Stimulated activated CD4-positive, alpha-beta T cell treated with anti-CD3 and anti-CD28 coated beads, TNF-alpha, amount 100 ng/mL, for 48 hours (primary cell): ENCODE results near the gene DPP4.

Experiments
- DNase-seq, 3 donors: peaks; one replicate each; pipeline ENCODE4 v3.0.0-alpha.2; 2020; ENCODE audit warnings: low read depth in 3 of 3

DPP4 gene

DNA sequence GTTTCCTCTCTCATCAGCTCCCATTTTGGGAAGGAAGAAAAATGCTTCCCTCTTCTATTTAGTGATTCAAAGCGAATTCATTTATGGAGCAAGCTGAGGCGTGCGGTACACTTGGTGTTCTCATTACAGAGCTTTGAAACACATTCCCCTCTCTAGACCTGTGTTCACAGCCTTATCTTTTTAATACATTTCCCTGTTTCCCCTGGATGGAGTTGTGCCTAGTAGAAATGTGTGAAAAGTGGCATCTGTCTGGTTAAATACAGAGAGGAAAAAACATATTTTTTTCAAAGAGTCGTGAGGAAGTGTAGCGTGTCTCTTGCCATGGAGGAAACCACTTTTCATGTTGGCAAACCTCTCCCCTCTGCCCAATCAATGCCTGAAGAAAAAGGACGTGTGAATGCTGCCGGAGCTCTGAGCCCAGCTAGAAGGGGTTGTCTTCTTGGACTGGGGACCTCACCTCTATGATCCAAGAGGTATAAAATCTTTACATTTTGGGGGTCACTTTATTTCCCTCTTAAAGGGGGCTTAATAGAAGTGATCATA is 52.4 kb downstream of the DPP4 start:
- no peak for DNase-seq

- DNase-seq: no peak
Observed at GRCh38 chr2:162018530-162018929, 55.5 kb downstream of the DPP4 start.

DNA sequence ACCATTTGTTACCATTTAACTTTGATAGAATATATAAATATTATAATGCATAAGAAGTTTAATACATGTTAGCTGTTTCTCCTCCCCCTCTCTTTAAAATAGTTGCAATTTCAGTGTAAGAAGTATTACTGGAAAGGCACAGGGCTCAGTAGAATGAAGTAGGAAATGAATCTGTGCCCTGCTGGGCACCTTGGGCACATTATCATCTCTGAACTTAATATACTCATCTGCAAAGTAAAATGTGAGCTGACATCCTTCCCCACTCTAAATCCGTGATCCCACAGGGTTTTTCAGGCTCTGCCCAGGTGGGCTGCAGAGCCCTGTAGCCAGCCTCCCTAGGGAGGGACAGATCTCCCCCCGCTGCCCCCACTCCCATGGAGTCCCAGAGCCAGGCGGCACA is 56.8 kb downstream of the DPP4 start:
- DNase-seq: no peak

- no peak for DNase-seq
Observed at GRCh38 chr2:162016080-162016479, 57.9 kb downstream of the DPP4 start.

DNA sequence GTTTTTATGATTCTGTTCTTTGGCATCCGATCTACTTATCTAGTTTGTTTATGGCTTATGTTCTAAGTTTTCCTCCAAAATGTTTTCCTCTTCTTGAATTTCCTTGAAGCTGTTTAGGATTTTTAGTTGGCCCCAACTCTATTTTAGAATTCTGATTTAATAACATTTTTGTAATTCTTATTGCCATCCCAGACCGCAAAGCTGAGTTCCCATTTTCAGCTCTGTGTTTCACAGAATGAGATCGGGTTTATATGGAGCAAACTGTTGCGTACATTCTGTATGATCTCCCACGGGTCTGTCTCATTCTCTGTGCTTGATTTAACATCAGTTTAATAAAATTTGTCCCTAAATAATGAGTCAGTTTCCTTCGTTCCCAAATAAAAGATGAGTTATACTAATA is 59.3 kb downstream of the DPP4 start:
- no peak for DNase-seq

GRCh38 chr2:162013514-162014475 is 60.2 kb downstream of the DPP4 start:
- DNase-seq: no peak

- no peak for DNase-seq
Observed at GRCh38 chr2:162012565-162013058, 61.4 kb downstream of the DPP4 start.

DNA sequence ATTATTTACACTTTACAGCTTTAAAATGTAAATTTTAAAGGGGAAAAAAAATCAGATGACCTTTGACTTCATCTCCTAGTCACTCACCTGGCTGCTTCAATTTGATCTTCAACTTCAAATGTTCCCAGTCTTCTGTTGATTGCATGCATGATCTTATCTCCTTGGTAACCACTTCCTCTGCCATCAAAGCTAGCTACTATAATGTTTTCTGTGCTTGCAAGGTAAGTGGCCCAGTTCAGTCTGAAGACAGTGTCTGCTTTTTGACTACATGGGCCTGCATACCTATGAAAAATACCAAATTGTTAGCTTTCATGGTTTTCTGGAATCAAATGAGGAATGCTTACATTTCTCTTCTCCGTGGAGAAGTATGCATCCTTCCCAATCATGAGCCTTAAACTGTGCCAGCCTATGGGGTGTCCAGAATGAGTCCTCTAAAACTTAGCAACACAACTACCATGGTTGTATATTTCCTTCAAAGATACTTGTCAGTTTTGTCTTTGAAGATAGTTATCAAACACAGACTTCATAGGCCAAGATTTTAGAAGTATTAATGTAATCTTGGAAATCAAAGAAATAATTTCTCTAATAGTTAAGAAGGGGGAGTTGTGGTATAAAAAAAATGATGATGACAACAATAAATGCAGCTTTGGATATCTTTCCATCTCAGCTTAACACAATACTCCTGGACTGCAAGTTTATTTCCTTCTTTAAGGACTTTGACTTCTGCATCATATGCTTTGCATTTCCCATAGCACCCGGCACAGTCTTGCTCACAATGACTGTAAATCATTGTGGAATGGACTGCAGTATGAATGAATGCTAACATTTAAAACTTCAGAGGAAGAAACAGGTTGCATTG is 62.1 kb downstream of the DPP4 start:
- no peak for DNase-seq

DNA sequence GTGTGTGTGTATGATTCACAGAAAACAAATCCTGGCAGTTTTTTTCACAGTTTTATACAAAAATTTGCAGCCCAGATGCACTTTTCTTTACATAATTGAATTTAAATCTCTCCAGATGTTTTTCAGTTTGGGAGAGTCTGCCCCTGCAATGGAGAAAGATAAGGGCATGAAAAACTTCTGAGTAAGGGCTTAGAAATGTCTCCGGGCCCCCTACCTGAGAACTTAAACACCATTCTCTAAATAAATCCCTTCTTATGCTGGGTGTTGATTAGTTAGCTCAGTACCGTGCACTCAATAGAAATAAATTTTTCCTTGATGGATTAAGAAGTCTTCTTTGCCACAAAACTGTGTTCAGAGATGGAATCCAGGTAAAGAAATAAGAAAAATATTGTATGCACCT is 64.5 kb downstream of the DPP4 start:
- DNase-seq: no peak

DNA sequence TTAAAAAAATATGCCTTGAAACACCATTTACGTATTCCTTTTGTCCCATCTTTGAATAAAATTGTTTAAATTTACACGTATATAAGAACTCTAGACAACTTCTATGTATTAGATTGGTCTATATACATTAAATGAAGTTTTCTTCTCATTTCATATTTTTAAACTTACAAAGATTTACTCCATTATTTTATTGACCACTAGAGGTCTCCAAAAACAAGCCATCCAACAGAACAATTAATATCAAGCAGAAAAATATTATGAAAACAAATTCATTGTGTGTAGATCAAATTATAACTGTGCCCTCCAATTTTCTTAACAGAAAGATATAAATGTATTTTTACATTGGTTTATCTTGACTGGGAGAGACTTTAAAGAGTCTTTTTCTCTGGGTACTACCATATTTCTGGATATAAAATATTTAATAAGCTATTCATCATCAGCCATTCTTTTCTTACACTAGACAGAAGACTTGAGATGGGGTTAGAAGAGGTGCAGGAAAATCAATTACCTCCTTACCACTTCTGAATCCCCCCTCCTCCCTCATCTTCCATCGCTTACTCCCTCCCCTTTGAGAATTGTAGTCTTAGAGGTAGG is 66.5 kb downstream of the DPP4 start:
- no peak for DNase-seq

DNA sequence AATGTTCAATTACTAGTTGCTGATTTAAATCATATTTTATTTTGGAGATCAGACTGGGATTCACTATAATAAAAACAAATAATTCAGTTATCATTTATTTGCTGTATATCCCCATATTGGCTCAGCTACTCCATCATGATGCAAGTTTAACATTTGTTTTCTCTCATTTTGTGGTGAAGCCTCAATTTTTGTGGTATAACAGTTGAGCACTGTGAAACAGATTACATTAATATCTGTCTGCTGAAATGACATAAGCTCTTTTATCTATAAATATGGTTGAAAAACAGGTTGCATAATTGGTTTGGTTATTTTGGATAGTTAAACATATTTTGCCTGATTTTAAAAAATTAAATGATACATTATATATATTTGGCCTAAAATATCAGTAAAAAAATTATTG is 67.7 kb downstream of the DPP4 start:
- DNase-seq: no peak

- DNase-seq: no peak
Observed at GRCh38 chr2:162004031-162004430, 70.0 kb downstream of the DPP4 start.

- DNase-seq: no peak
Observed at GRCh38 chr2:162002623-162003235, 71.3 kb downstream of the DPP4 start.

DNA sequence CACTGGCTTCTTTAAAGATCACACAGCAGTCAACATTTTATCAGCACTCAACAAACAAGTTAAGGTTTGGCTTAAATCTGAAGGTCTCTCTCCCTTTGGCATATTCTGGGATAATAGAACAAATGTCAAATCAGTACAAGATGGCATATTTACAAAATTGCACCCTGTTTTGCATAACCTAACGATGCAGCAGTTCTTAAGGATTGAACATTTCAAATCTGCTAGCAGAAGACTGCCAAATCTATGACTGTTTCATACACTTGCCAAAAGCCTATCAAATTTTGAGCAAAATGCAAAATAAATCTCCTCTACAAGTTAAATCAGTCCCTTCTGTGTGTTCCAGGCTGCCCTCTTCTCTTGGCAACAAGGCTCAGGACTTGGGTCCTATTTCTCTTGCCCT is 73.6 kb downstream of the DPP4 start:
- DNase-seq: no peak

DNA sequence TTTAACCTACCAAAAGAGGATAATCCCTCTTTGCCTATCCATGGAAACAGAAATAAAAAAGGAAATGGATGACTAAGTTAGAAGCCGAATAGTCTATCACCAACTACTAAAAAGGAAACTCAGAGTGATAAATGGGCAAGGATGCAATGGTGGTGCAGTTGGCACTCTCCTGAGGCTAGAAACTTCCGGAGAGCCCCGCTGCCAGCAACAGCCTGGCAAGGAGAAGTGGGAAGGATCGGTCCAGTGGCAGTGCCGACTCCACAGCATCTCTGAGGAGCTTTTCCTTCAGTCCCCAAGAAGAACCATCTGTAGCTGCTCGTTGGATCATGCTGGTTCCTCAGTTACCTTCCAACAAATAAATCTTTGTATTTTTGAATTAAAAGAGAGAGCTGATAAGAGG is 74.7 kb downstream of the DPP4 start:
- no peak for DNase-seq

DNA sequence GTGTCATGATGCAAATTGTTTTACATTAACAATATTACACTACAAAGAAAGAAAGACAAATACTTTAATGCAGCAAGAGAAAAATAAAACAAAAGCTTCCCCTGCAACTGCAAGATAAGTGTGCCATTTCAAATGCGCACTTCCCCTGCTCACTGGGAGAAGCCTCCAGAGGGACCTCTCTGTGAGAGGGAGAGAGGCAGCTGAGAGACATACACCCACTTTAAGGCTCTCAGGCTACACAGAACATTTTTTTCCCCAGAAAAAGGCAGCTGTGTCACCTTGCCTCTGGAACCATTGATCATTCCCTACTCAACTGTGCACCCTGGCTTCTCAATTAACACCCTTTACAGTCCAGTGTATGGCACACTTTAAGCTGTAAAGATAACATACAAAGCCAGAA is 75.2 kb downstream of the DPP4 start:
- DNase-seq: no peak

DNA sequence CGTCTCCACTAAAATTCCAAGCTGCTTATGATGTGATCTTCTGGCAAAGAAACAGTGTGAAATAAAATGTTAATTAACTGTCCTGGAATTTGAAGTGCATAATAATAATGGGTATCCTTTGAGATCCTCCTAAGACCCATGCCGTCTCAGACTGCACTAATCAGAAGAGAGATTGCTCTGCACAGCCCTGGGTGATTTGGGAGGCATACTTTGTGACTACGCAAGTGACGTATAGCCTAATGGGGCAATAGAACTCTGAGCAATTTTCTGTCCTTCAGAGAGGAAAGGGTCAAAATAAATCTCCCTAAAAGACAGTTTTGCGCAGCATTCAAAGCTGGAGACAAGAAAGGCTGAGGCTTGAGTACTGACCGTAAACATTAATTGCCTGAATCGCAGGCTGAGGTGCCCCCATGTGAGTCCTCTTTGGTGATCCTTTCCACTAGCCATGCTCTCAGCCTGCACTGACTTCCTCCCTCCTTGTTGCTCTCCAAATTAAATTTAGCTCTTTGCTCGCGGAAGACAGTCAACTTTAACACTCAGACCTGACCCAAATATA is 76.0 kb downstream of the DPP4 start:
- no peak for DNase-seq

GRCh38 chr2:161995553-161996016 is 78.4 kb downstream of the DPP4 start:
- DNase-seq: no peak

GRCh38 chr2:161994761-161995520 is 79.1 kb downstream of the DPP4 start:
- no peak for DNase-seq

DNA sequence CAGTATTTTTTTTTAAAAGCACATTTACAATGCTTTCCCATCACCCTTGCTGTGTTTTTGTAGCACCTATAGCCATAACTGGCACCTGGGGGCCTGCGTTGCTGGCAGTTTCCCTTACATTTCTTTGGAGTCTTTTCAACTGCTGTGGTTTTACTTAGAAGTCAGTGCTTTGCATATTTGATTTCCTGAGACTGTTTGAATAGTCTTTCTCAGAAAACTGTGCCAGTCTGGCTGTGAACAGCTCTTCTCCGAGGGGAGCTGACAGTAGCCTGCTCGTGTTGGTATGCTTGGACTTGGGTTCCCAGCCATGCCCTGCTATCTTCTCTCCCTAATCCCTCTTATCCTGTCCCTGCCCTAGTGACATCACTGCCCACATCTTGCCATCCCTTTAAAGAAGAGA is 81.5 kb downstream of the DPP4 start:
- peak in 1 of 3 donors; percentile 34 for DNase-seq
